Measurements from ENCODE around the gene GPR85. TPM values are rescaled to one million over a fixed set of nuclear protein-coding genes. Genes with fewer than 3 reads are reported as not detected.
"Not testable (repeated sequence)": the region's sequence is repeated elsewhere in the genome, so short reads cannot be mapped to it uniquely, and the experiment has no call there.

The GPR85 gene
- total and polyA plus RNA-seq, 10 of the 15 experiments (the other 5 are each of a cell fraction or from before 2014, with no cell fraction given), result 0.05 to 0.38 TPM; not detected in 8

DNA sequence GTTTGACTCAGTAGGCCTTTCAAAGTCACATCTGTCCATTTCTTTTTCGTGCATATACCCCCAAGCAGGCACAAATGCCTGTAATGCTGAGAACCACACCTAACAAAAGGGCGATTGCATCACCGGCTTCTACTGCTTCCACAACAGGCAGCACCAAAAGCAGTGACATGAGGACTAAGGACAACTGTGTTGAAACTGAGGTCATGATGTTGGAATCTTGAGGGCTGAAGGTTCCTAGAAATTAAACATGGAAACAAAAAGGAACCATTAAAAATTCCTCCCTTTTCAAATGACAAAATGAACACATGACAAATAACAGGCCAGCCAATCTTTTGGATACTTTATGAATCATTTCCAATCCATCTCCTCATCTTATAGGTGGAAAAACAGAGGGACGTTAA lies 30.7 kb upstream of the GPR85 start:
- not testable (repeated sequence) for ATAC-seq; BruUV-seq (replicated peaks)

DNA sequence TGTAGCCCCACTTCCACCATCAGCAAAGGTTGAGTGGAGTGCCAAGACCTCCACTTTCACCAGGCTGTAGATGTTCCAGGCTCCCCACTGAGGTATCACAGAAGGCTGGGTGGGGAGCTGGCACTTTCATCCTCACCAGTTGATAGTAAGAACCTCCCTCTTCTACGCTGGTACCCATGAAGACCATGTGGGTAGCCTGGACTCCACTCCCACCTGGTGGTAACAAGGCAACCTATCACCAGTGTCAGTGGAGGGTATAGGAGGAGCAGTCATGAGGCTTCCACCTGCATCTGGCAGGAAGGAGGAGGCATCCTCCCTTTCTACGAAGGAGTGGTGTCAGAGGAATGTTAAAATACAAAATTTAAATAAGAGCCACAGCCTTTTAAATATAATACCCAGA lies 27.3 kb upstream of the GPR85 start:
- Histone ChIP-seq H3K4me1 (ENCODE audit: control insufficient read depth, insufficient read depth, low read length) (peaks cover 3% of the 10 kb centered on the region; the same call in 1 of the 2 replicates), H3K9ac (ENCODE audit: control insufficient read depth, insufficient read depth, low read length) (no peak overlapping the region), H3K4me2 (ENCODE audit: control insufficient read depth, insufficient read depth) (no peak overlapping the region), H2AFZ (ENCODE audit: control insufficient read depth, low read depth, low read length) (no peak overlapping the region), H3K27me3 (replicated peaks in 1 of 2; ENCODE audit: control insufficient read depth in 2 of 2, insufficient read depth in 2 of 2, low read length in 1 of 2) (no peaks in the 10 kb centered on the region), H3K9me3 (replicated peaks; ENCODE audit: control insufficient read depth, insufficient read depth, low read length) (no peaks in the 10 kb centered on the region), H3K4me3 (no peak overlapping the region), H3K27ac (ENCODE audit: control insufficient read depth, insufficient read depth) (no peak overlapping the region), H3K36me3 (ENCODE audit: control insufficient read depth in 2 of 2, insufficient read depth in 2 of 2, low read length in 1 of 2) (no peaks in the 10 kb centered on the region; a peak in 1 of 4 replicates), H3K79me2 (ENCODE audit: control insufficient read depth, insufficient read depth, low read length) (peaks cover 3% of the 10 kb centered on the region), H4K20me1 (ENCODE audit: control insufficient read depth, insufficient read depth) (no peaks in the 10 kb centered on the region)
- peak; percentile 38 for ATAC-seq
- ChIA-PET RAD21 (ENCODE audit: unreplicated experiment) (interaction anchor here (0.5 to 1.1 kb wide), 4 partner anchors 16 to 308 kb away, joined by 3 read pairs; partner anchors contain the start of gene GPR85), POLR2A (no interaction called here), SMC1A (ENCODE audit: uncharacterized antibody, unreplicated experiment) (interaction anchor here (0.9 to 1.8 kb wide), 8 partner anchors 11 to 214 kb away, joined by 3 to 9 read pairs (median 4); a partner anchor contains a TSS), CTCF (interaction anchor here (0.8 to 1.3 kb wide), 6 partner anchors 14 to 563 kb away, joined by 3 to 5 read pairs (median 3); partner anchors contain the start of gene GPR85)
- no peak for FAIRE-seq
- 100% methylated on average over 2 of the region's 2 CpGs for WGBS (ENCODE audit: insufficient coverage, insufficient replicate concordance, low lambda C conversion rate, missing lambda C conversion rate)
- no TSS peak for BruUV-seq (replicated peaks)
- in situ Hi-C loops (cut with MboI), result no loop called here
- intact Hi-C loops (cut with micrococcal nuclease; ENCODE audit: unreplicated experiment), result loop anchor here (10.0 kb wide), 2 partner anchors 179 to 659 kb away; partner anchors contain the start of gene IFRD1
- no peak for DNase-seq (ENCODE audit: low read depth, low spot score)
- TF ChIP-seq BHLHE40 (IDR thresholded peaks at IDR 0.05; ENCODE audit: borderline replicate concordance in 1 of 2, low read depth in 2 of 2, low read length in 1 of 2) (no peak), RCOR1 (conservative IDR thresholded peaks at IDR 0.05; ENCODE audit: low read depth, low read length) (no peak), MYB (IDR thresholded peaks at IDR 0.05; ENCODE audit: borderline replicate concordance, low read depth, low read length) (no peak), HCFC1 (IDR thresholded peaks at IDR 0.05; ENCODE audit: low read length) (no peak), LARP7 (IDR thresholded peaks at IDR 0.05) (no peak), MEF2A (IDR thresholded peaks at IDR 0.05; ENCODE audit: insufficient read depth, low read depth, low read length) (no peak), RAD21 (IDR thresholded peaks at IDR 0.05; ENCODE audit: insufficient read depth, low read depth, low read length) (peak; percentile 43; the same call in 1 of the 2 replicates)
- TF ChIP-seq, protein P1, sequence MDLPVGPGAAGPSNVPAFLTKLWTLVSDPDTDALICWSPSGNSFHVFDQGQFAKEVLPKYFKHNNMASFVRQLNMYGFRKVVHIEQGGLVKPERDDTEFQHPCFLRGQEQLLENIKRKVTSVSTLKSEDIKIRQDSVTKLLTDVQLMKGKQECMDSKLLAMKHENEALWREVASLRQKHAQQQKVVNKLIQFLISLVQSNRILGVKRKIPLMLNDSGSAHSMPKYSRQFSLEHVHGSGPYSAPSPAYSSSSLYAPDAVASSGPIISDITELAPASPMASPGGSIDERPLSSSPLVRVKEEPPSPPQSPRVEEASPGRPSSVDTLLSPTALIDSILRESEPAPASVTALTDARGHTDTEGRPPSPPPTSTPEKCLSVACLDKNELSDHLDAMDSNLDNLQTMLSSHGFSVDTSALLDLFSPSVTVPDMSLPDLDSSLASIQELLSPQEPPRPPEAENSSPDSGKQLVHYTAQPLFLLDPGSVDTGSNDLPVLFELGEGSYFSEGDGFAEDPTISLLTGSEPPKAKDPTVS (IDR thresholded peaks at IDR 0.05; ENCODE audit: low read depth, low read length), result no peak
- TF ChIP-seq, protein P2, sequence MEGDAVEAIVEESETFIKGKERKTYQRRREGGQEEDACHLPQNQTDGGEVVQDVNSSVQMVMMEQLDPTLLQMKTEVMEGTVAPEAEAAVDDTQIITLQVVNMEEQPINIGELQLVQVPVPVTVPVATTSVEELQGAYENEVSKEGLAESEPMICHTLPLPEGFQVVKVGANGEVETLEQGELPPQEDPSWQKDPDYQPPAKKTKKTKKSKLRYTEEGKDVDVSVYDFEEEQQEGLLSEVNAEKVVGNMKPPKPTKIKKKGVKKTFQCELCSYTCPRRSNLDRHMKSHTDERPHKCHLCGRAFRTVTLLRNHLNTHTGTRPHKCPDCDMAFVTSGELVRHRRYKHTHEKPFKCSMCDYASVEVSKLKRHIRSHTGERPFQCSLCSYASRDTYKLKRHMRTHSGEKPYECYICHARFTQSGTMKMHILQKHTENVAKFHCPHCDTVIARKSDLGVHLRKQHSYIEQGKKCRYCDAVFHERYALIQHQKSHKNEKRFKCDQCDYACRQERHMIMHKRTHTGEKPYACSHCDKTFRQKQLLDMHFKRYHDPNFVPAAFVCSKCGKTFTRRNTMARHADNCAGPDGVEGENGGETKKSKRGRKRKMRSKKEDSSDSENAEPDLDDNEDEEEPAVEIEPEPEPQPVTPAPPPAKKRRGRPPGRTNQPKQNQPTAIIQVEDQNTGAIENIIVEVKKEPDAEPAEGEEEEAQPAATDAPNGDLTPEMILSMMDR (IDR thresholded peaks at IDR 0.05 in 2 of 3, conservative IDR thresholded peaks at IDR 0.05 in 1 of 3; ENCODE audit: control insufficient read depth in 2 of 3, extremely low read depth in 1 of 3, insufficient read depth in 1 of 3, low read depth in 3 of 3, low read length in 3 of 3), result peak; percentile 14 to 38 (median 18); a peak in 3 of 6 replicates
- TF ChIP-seq, protein P3, sequence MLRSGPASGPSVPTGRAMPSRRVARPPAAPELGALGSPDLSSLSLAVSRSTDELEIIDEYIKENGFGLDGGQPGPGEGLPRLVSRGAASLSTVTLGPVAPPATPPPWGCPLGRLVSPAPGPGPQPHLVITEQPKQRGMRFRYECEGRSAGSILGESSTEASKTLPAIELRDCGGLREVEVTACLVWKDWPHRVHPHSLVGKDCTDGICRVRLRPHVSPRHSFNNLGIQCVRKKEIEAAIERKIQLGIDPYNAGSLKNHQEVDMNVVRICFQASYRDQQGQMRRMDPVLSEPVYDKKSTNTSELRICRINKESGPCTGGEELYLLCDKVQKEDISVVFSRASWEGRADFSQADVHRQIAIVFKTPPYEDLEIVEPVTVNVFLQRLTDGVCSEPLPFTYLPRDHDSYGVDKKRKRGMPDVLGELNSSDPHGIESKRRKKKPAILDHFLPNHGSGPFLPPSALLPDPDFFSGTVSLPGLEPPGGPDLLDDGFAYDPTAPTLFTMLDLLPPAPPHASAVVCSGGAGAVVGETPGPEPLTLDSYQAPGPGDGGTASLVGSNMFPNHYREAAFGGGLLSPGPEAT (IDR thresholded peaks at IDR 0.05; ENCODE audit: low read depth), result no peak

More for the DNA sequence above, 30.7 kb upstream of the GPR85 start:
- WGBS (ENCODE audit: insufficient coverage, insufficient replicate concordance, low lambda C conversion rate, missing lambda C conversion rate), result 75% methylated on average over 4 of the region's 4 CpGs
- H3K27me3 ChIP-seq (replicated peaks in 1 of 2; ENCODE audit: control insufficient read depth in 2 of 2, insufficient read depth in 2 of 2, low read length in 1 of 2); H4K20me1 ChIP-seq (ENCODE audit: control insufficient read depth, insufficient read depth); H3K36me3 ChIP-seq (ENCODE audit: control insufficient read depth in 2 of 2, insufficient read depth in 2 of 2, low read length in 1 of 2); H3K4me1 ChIP-seq (ENCODE audit: control insufficient read depth, insufficient read depth, low read length); FAIRE-seq; SMC1A ChIA-PET (ENCODE audit: uncharacterized antibody, unreplicated experiment); DNase-seq (ENCODE audit: low read depth, low spot score); in situ Hi-C loops (cut with MboI); H3K9me3 ChIP-seq (replicated peaks; ENCODE audit: control insufficient read depth, insufficient read depth, low read length); H3K79me2 ChIP-seq (ENCODE audit: control insufficient read depth, insufficient read depth, low read length): not testable (repeated sequence)
- CTCF ChIA-PET, result interaction anchor here (2.6 kb wide), 1 partner anchor 42 kb away, joined by 8 read pairs; no protein-coding TSS in a partner anchor
- POLR2A ChIA-PET, result interaction anchor here (0.6 to 0.7 kb wide), 3 partner anchors 8 to 847 kb away, joined by 5 to 9 read pairs (median 6); no protein-coding TSS in a partner anchor
- peak overlapping the region; percentile 61 for H3K4me3 ChIP-seq
- peak overlapping the region; percentile 55; the same call in 1 of the 2 replicates for H3K27ac ChIP-seq (ENCODE audit: control insufficient read depth, insufficient read depth)
- intact Hi-C loops (cut with micrococcal nuclease; ENCODE audit: unreplicated experiment), result loop anchor here (10.0 kb wide), 2 partner anchors 183 to 663 kb away; partner anchors contain the start of gene IFRD1
- RAD21 ChIA-PET (ENCODE audit: unreplicated experiment), result interaction anchor here (0.6 kb wide), 2 partner anchors 26 to 46 kb away, joined by 3 read pairs; no protein-coding TSS in a partner anchor
- H2AFZ ChIP-seq (ENCODE audit: control insufficient read depth, low read depth, low read length), result peak overlapping the region; percentile 75
- peak overlapping the region; percentile 11; the same call in 1 of the 2 replicates for H3K9ac ChIP-seq (ENCODE audit: control insufficient read depth, insufficient read depth, low read length)
- peak overlapping the region; percentile 78 for H3K4me2 ChIP-seq (ENCODE audit: control insufficient read depth, insufficient read depth)
